A549 (cell line): Measurements from ENCODE around the gene RRP36. TPM values are rescaled to one million over a fixed set of nuclear protein-coding genes. Genes with fewer than 3 reads are reported as not detected.

Source experiments
- ATAC-seq, 2 experiments: fragments of 200-7000 bp in 1 of 2; fragments of >200 bp in 1 of 2; cut with Nextera tagmentation in 1 of 2; cut with Tn5 transposase in 1 of 2; 3 replicates each; pipeline versions ENCODE4 v1.8.0 to v1.9.1; 2018 to 2020; ENCODE audit warnings: mild to moderate bottlenecking in 1 of 2, moderate library complexity in 1 of 2
- CTCF ChIA-PET: fragments of 300-600 bp; sonication (Branson Sonifier 250); formaldehyde crosslinking; extraction: SDS; loops from one replicate; lab custom pipeline; 2021; ENCODE audit warnings: antibody characterized with exemption, inconsistent platforms; lab: Yijun Ruan, JAX
- POLR2A ChIA-PET: fragments of 350-600 bp; formaldehyde crosslinking; extraction: SDS; loops from one replicate; lab custom pipeline; 2021; ENCODE audit warnings: antibody characterized with exemption, inconsistent platforms; lab: Yijun Ruan, JAX
- DNase-seq, 2 experiments: peaks; one replicate each; pipeline versions ENCODE4 v3.0.0 to v3.0.0-alpha.2; 2011 to 2016; ENCODE audit warnings: low read depth in 1 of 2, low spot score in 1 of 2
- FAIRE-seq: peaks from 2 replicates; lab custom pipeline; 2011; peaks lifted over from hg19 to GRCh38; lab: Jason Lieb, UNC
- H3K27ac ChIP-seq, 2 experiments: fragments of >200 bp; sonication (Bioruptor Twin); formaldehyde crosslinking; 3 replicates each; pipeline ENCODE4 v1.5.1; 2016 to 2017
- H3K4me1 ChIP-seq: fragments of >200 bp; sonication (Bioruptor Twin); formaldehyde crosslinking; 3 replicates; pipeline ENCODE4 v1.6.1; 2016
- H3K4me2 ChIP-seq: fragments of >200 bp; sonication (Bioruptor Twin); formaldehyde crosslinking; 3 replicates; pipeline ENCODE4 v1.6.1; 2016
- H3K4me3 ChIP-seq: fragments of >200 bp; sonication (Bioruptor Twin); formaldehyde crosslinking; 3 replicates; pipeline ENCODE4 v1.5.1; 2016
- H3K9me3 ChIP-seq: fragments of >200 bp; sonication (Bioruptor Twin); formaldehyde crosslinking; 3 replicates; pipeline ENCODE4 v1.6.1; 2016
- BCL3 ChIP-seq: fragments of >200 bp; sonication (Bioruptor Twin); formaldehyde crosslinking; IDR thresholded peaks from 3 replicates; pipeline ENCODE4 v1.6.1; 2016
- CHD4 ChIP-seq: fragments of 200-600 bp; sonication (generic); IDR thresholded peaks from 2 replicates; pipeline ENCODE4 v1.6.1; 2016; ENCODE audit warnings: antibody characterized with exemption, mild to moderate bottlenecking, borderline replicate concordance
- EP300 ChIP-seq, 2 experiments: fragments of >200 bp; sonication (Bioruptor Twin); formaldehyde crosslinking; IDR thresholded peaks; 2 replicates in 1 of 2; 3 replicates in 1 of 2; pipeline ENCODE4 v1.6.1; 2016 to 2017
- FOSL2 ChIP-seq, 2 experiments: fragments of 450-650 bp in 1 of 2; fragments of >200 bp in 1 of 2; sonication (Bioruptor Twin) in 1 of 2; formaldehyde crosslinking; IDR thresholded peaks; 2 replicates each; pipeline versions ENCODE4 v1.5.0 to v1.6.1; 2016 to 2020; ENCODE audit warnings: mild to moderate bottlenecking in 1 of 2, moderate library complexity in 1 of 2
- FOXS1 ChIP-seq: fragments of 250-450 bp; sonication (Bioruptor Pico); IDR thresholded peaks from 2 replicates; pipeline ENCODE4 v1.5.0; 2020; ENCODE audit warnings: mild to moderate bottlenecking, moderate library complexity
- GATA3 ChIP-seq: IDR thresholded peaks from 2 replicates; pipeline ENCODE4 v1.6.1; 2012; ENCODE audit warnings: borderline replicate concordance
- HEYL ChIP-seq: fragments of 250-450 bp; sonication (Bioruptor Pico); IDR thresholded peaks from 2 replicates; pipeline ENCODE4 v1.8.0; 2021; ENCODE audit warnings: mild to moderate bottlenecking, moderate library complexity
- HOXA7 ChIP-seq: fragments of 250-450 bp; sonication (Bioruptor Pico); IDR thresholded peaks from 2 replicates; pipeline ENCODE4 v1.5.0; 2020; ENCODE audit warnings: mild to moderate bottlenecking, moderate library complexity
- HOXB13 ChIP-seq: fragments of 250-450 bp; sonication (Bioruptor Pico); IDR thresholded peaks from 2 replicates; pipeline ENCODE4 v1.5.0; 2020; ENCODE audit warnings: low read depth, mild to moderate bottlenecking, moderate library complexity
- JUN ChIP-seq, 2 experiments: fragments of >200 bp; sonication (Bioruptor Twin); formaldehyde crosslinking; IDR thresholded peaks; 2 replicates in 1 of 2; 3 replicates in 1 of 2; pipeline ENCODE4 v1.6.1; 2016 to 2017
- KDM5A ChIP-seq: fragments of 200-600 bp; sonication (generic); IDR thresholded peaks from 2 replicates; pipeline ENCODE4 v1.6.1; 2016; ENCODE audit warnings: antibody characterized with exemption, mild to moderate bottlenecking
- MAFK ChIP-seq: fragments of 450-650 bp; IDR thresholded peaks from 2 replicates; pipeline ENCODE4 v1.6.1; 2014; ENCODE audit not compliant: partially characterized antibody
- NFE2L2 ChIP-seq: fragments of 150-350 bp; conservative IDR thresholded peaks from 2 replicates; pipeline ENCODE4 v1.6.1; 2014; ENCODE audit warnings: low read length
- PBX3 ChIP-seq: IDR thresholded peaks from 2 replicates; pipeline ENCODE4 v1.6.1; 2012
- PHF8 ChIP-seq: fragments of 200-600 bp; sonication (generic); IDR thresholded peaks from 2 replicates; pipeline ENCODE4 v1.6.1; 2016; ENCODE audit warnings: low read depth, mild to moderate bottlenecking, antibody characterized with exemption, moderate library complexity, borderline replicate concordance
- POLR2A ChIP-seq: IDR thresholded peaks from 2 replicates; pipeline ENCODE4 v1.6.1; 2012; ENCODE audit warnings: mild to moderate bottlenecking, low read length
- RCOR1 ChIP-seq: fragments of 150-350 bp; IDR thresholded peaks from 2 replicates; pipeline ENCODE4 v1.6.1; 2014; ENCODE audit warnings: antibody characterized with exemption, low read length, low read depth
- RFX5 ChIP-seq: fragments of 450-650 bp; IDR thresholded peaks from 2 replicates; pipeline ENCODE4 v1.7.1; 2014; ENCODE audit warnings: antibody characterized with exemption, mild to moderate bottlenecking, moderate library complexity
- RNF2 ChIP-seq: fragments of 200-600 bp; sonication (generic); IDR thresholded peaks from 2 replicates; pipeline ENCODE4 v1.6.1; 2016; ENCODE audit warnings: low read depth, mild to moderate bottlenecking, antibody characterized with exemption, moderate library complexity, borderline replicate concordance
- SREBF2 ChIP-seq: fragments of 450-650 bp; IDR thresholded peaks from 2 replicates; pipeline ENCODE4 v1.6.1; 2014; ENCODE audit warnings: mild to moderate bottlenecking, moderate library complexity
- ZC3H11A ChIP-seq: fragments of 450-650 bp; IDR thresholded peaks from 2 replicates; pipeline ENCODE4 v1.6.1; 2014; ENCODE audit warnings: antibody characterized with exemption, mild to moderate bottlenecking
- ZNF302 ChIP-seq: fragments of 250-450 bp; sonication (Bioruptor Pico); IDR thresholded peaks from 2 replicates; pipeline ENCODE4 v1.9.0; 2021; ENCODE audit warnings: inconsistent platforms, mild to moderate bottlenecking, moderate library complexity
- WGBS: methylation state at CpG from one replicate; pipeline ENCODE4 v1.1.6; 2017; ENCODE audit errors: missing lambda C conversion rate; 5-methylcytosine and 5-hydroxymethylcytosine counted together
- polyA plus RNA-seq, 4 experiments: library from polyadenylated mRNA; depleted of rRNA in 3 of 4; stranded (reverse); fragments of >200 nt; fragmentation: RNase III in 1 of 4; extraction: RNeasy Plus Mini Kit Qiagen cat#74134 plus additional on column Dnase treatment in 1 of 4; gene quantifications; 2 replicates in 3 of 4; 3 replicates in 1 of 4; pipeline ENCODE4 v1.2.3, GENCODE V29; 2011 to 2017
- TF ChIP-seq, protein P1 (sequence below): fragments of 250-450 bp; sonication (Bioruptor Pico); IDR thresholded peaks from 2 replicates; pipeline ENCODE4 v1.5.0; 2020; ENCODE audit warnings: low read depth, mild to moderate bottlenecking, moderate library complexity
- TF ChIP-seq, protein P2 (sequence below): fragments of >200 bp; sonication (Bioruptor Twin); formaldehyde crosslinking; IDR thresholded peaks from 2 replicates; pipeline ENCODE4 v1.6.1; 2016

The RRP36 gene
- polyA plus RNA-seq, 2 of the 4 experiments (the other 2 are of a cell fraction), result 52.3 to 54.0 TPM

- TF ChIP-seq EP300 (IDR thresholded peaks at IDR 0.05) (no peak), PHF8 (no peak)
These were observed 21.9 kb downstream of the RRP36 start (continued) for GRCh38 chr6:43043310-43043709.

GRCh38 chr6:43045371-43045930 is 24.0 kb downstream of the RRP36 start:
- no peak overlapping the region for H3K4me3 ChIP-seq
- POLR2A ChIA-PET, result no interaction called here
- CTCF ChIA-PET, result no interaction called here
- no peak overlapping the region for H3K27ac ChIP-seq
- TF ChIP-seq EP300 (IDR thresholded peaks at IDR 0.05) (no peak), RCOR1 (no peak), CHD4 (no peak), RFX5 (no peak), ZNF302 (CRISPR knock-in tag) (no peak), FOSL2 (IDR thresholded peaks at IDR 0.05) (no peak), FOSL2 (CRISPR knock-in tag; IDR thresholded peaks at IDR 0.05) (no peak), HOXB13 (CRISPR knock-in tag) (no peak), KDM5A (no peak), GATA3 (no peak), SREBF2 (no peak)
- DNase-seq, result no peak
- H3K9me3 ChIP-seq, result no peaks in the 10 kb centered on the region
- no peak for FAIRE-seq
- H3K4me1 ChIP-seq, result no peaks in the 10 kb centered on the region
- WGBS, result 89% methylated on average over 10 of the region's 11 CpGs
- no peak for ATAC-seq
- no peak overlapping the region for H3K4me2 ChIP-seq

GRCh38 chr6:43047998-43048397 is 26.6 kb downstream of the RRP36 start:
- Histone ChIP-seq H3K4me1 (peaks cover 9% of the 10 kb centered on the region), H3K4me2 (no peak overlapping the region), H3K4me3 (no peak overlapping the region), H3K9me3 (no peaks in the 10 kb centered on the region), H3K27ac (no peak overlapping the region)
- DNase-seq (no peak), ATAC-seq (no peak), FAIRE-seq (no peak)
- no peak for TF ChIP-seq RNF2
- TF ChIP-seq ZNF302 (CRISPR knock-in tag), result no peak
- TF ChIP-seq MAFK, result no peak
- TF ChIP-seq FOXS1 (CRISPR knock-in tag), result no peak
- no peak for TF ChIP-seq KDM5A
- no peak for TF ChIP-seq PBX3
- no peak for TF ChIP-seq HOXA7 (CRISPR knock-in tag)
- TF ChIP-seq, protein P1, sequence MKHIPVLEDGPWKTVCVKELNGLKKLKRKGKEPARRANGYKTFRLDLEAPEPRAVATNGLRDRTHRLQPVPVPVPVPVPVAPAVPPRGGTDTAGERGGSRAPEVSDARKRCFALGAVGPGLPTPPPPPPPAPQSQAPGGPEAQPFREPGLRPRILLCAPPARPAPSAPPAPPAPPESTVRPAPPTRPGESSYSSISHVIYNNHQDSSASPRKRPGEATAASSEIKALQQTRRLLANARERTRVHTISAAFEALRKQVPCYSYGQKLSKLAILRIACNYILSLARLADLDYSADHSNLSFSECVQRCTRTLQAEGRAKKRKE (CRISPR knock-in tag), result no peak
- no peak for TF ChIP-seq JUN (IDR thresholded peaks at IDR 0.05)
- TF ChIP-seq BCL3, result no peak
- TF ChIP-seq HEYL (CRISPR knock-in tag), result no peak
- TF ChIP-seq NFE2L2, result no peak
- TF ChIP-seq ZC3H11A, result no peak
- TF ChIP-seq POLR2A, result no peak
- TF ChIP-seq, protein P2, sequence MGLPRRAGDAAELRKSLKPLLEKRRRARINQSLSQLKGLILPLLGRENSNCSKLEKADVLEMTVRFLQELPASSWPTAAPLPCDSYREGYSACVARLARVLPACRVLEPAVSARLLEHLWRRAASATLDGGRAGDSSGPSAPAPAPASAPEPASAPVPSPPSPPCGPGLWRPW, result no peak
- POLR2A ChIA-PET, result no interaction called here
- CTCF ChIA-PET, result no interaction called here
- WGBS, result 93% methylated on average over 7 of the region's 7 CpGs
